Measurements from ENCODE around the gene ZCCHC14.

The ZCCHC14 gene

DNA sequence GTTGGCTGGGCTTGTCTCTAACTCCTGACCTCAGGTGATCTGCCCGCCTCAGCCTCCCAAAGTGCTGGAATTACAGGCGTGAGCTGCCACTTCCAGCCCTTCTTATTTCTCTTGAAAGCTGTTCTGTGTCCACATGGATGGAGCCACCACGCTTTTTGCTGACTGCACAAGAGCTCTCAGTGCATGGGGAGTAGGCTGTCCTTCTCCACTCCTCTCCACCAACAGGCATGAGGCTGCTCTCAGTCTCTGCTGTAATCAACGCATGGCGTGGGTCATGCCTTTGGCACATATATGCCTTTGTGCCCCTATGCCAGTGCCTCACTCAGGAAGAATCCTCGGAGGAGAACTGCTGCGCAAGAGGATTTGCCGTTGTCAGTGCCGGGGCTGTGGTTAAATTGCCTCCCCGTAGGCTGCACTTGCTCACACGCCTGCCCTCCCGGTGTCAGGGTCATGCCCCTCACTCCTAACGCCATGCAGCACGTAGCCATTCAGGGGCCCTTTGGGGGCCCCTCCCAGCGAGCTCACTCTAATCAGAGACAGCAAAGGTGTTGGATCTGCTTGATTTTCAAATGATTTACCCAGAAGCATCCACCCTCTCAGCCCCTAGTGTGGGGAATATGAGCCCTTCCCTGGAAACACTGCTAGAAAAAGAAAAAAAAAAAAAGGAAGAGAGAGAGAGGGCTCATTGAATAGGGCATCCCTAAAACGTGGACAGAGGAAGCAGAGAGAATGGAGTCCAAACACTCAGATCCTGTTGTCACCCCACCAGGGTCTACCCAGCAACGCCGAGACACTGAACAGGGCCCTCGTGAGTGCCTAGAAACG is 47.5 kb upstream of the ZCCHC14 start:
- H2BK12ac ChIP-seq (ENCODE audit: low read length), result no peak overlapping the region
- no peak overlapping the region for H3K14ac ChIP-seq (ENCODE audit: low read length)
- no peak overlapping the region for H3K4ac ChIP-seq (ENCODE audit: low read depth, low read length)
- no peak overlapping the region for H2BK120ac ChIP-seq (ENCODE audit: insufficient read depth, low read length, poor library complexity)
- no peak overlapping the region for H3K9ac ChIP-seq (ENCODE audit: low read length)
- H3K4me2 ChIP-seq (ENCODE audit: low read length), result no peak overlapping the region
- no peak overlapping the region for H4K8ac ChIP-seq (ENCODE audit: low read depth, low read length)
- peaks cover 9% of the 10 kb centered on the region for H3K9me3 ChIP-seq (ENCODE audit: insufficient read depth, low read depth, low read length)
- WGBS (ENCODE audit: extremely low coverage, insufficient coverage, insufficient read length), result no CpG with 5 or more reads among the region's 20 CpGs
- H3K79me2 ChIP-seq (ENCODE audit: control insufficient read depth, insufficient read depth, low read length, poor library complexity), result no peaks in the 10 kb centered on the region
- no peak overlapping the region for H3K27ac ChIP-seq (ENCODE audit: low read depth, low read length)
- H3K36me3 ChIP-seq (ENCODE audit: control insufficient read depth in 1 of 2, insufficient read depth in 2 of 2, low read length in 2 of 2), result no peaks in the 10 kb centered on the region
- no peak overlapping the region for H2BK5ac ChIP-seq (ENCODE audit: low read depth, low read length, poor library complexity)
- H4K91ac ChIP-seq (ENCODE audit: low read depth, low read length), result no peak overlapping the region
- no peak overlapping the region for H3K23ac ChIP-seq (ENCODE audit: low read length)
- H3K4me3 ChIP-seq (ENCODE audit: low read depth, low read length), result no peak overlapping the region
- H2AFZ ChIP-seq (ENCODE audit: insufficient read depth, low read length, poor library complexity), result no peak overlapping the region
- no peak overlapping the region for H2AK5ac ChIP-seq (ENCODE audit: low read length)
- no peak overlapping the region for H4K12ac ChIP-seq (ENCODE audit: low read depth, low read length)
- no peaks in the 10 kb centered on the region for H3K4me1 ChIP-seq (ENCODE audit: control insufficient read depth in 1 of 2, insufficient read depth in 2 of 2, low read length in 2 of 2)
- no peaks in the 10 kb centered on the region for H3K79me1 ChIP-seq (ENCODE audit: low read length)
- H3K27me3 ChIP-seq (ENCODE audit: insufficient read depth, low read length), result no peaks in the 10 kb centered on the region
- H3K18ac ChIP-seq (ENCODE audit: low read length), result no peak overlapping the region
- no peak for DNase-seq

- Histone ChIP-seq H3K23ac (ENCODE audit: low read length) (no peak overlapping the region), H4K8ac (ENCODE audit: low read depth, low read length) (no peak overlapping the region), H3K27ac (ENCODE audit: low read depth, low read length) (no peak overlapping the region), H2AK5ac (ENCODE audit: low read length) (no peak overlapping the region), H4K91ac (ENCODE audit: low read depth, low read length) (no peak overlapping the region), H3K4me1 (ENCODE audit: control insufficient read depth in 1 of 2, insufficient read depth in 2 of 2, low read length in 2 of 2) (no peaks in the 10 kb centered on the region), H2AFZ (ENCODE audit: insufficient read depth, low read length, poor library complexity) (no peak overlapping the region), H3K18ac (ENCODE audit: low read length) (no peak overlapping the region), H2BK12ac (ENCODE audit: low read length) (no peak overlapping the region), H3K9me3 (ENCODE audit: insufficient read depth, low read depth, low read length) (peaks cover 13% of the 10 kb centered on the region), H3K79me2 (ENCODE audit: control insufficient read depth, insufficient read depth, low read length, poor library complexity) (no peaks in the 10 kb centered on the region), H3K4me2 (ENCODE audit: low read length) (no peak overlapping the region), H3K79me1 (ENCODE audit: low read length) (no peaks in the 10 kb centered on the region), H3K27me3 (ENCODE audit: insufficient read depth, low read length) (no peaks in the 10 kb centered on the region), H3K4ac (ENCODE audit: low read depth, low read length) (no peak overlapping the region), H3K9ac (ENCODE audit: low read length) (no peak overlapping the region), H3K4me3 (ENCODE audit: low read depth, low read length) (no peak overlapping the region), H3K36me3 (ENCODE audit: control insufficient read depth in 1 of 2, insufficient read depth in 2 of 2, low read length in 2 of 2) (no peaks in the 10 kb centered on the region), H3K14ac (ENCODE audit: low read length) (no peak overlapping the region), H2BK120ac (ENCODE audit: insufficient read depth, low read length, poor library complexity) (no peak overlapping the region), H4K12ac (ENCODE audit: low read depth, low read length) (no peak overlapping the region), H2BK5ac (ENCODE audit: low read depth, low read length, poor library complexity) (no peak overlapping the region)
- DNase-seq, result no peak
- no CpG with 5 or more reads among the region's 11 CpGs for WGBS (ENCODE audit: extremely low coverage, insufficient coverage, insufficient read length)
Measured at GRCh38 chr16:87539113-87539512, 46.3 kb upstream of the ZCCHC14 start.

DNA sequence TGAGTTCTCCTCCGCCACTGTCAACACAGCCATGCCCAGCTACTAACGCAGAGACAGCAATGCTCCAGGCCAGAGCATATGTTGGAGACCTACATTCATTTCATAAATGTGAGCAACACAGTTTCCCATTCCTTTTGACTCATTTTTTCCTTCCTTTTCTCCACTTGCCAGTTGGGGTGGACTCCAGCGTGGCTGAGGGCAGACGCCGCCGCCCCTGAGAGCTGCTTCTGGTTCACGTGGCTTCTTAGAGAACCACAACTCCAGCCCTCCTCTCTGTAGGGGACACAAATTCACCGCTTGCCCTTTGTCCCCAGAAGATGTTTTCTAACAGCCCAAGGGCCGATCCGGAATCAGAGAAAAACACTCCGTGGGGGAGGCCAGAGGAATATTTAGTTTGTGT is 45.8 kb upstream of the ZCCHC14 start:
- WGBS (ENCODE audit: extremely low coverage, insufficient coverage, insufficient read length), result no CpG with 5 or more reads among the region's 11 CpGs
- no peak overlapping the region for H2AK5ac ChIP-seq (ENCODE audit: low read length)
- no peak overlapping the region for H3K18ac ChIP-seq (ENCODE audit: low read length)
- H3K79me2 ChIP-seq (ENCODE audit: control insufficient read depth, insufficient read depth, low read length, poor library complexity), result no peaks in the 10 kb centered on the region
- H2AFZ ChIP-seq (ENCODE audit: insufficient read depth, low read length, poor library complexity), result no peak overlapping the region
- no peak overlapping the region for H3K4me3 ChIP-seq (ENCODE audit: low read depth, low read length)
- H3K27me3 ChIP-seq (ENCODE audit: insufficient read depth, low read length), result no peaks in the 10 kb centered on the region
- H3K4ac ChIP-seq (ENCODE audit: low read depth, low read length), result no peak overlapping the region
- no peak overlapping the region for H2BK120ac ChIP-seq (ENCODE audit: insufficient read depth, low read length, poor library complexity)
- no peaks in the 10 kb centered on the region for H3K4me1 ChIP-seq (ENCODE audit: control insufficient read depth in 1 of 2, insufficient read depth in 2 of 2, low read length in 2 of 2)
- H2BK5ac ChIP-seq (ENCODE audit: low read depth, low read length, poor library complexity), result no peak overlapping the region
- no peak overlapping the region for H2BK12ac ChIP-seq (ENCODE audit: low read length)
- H3K79me1 ChIP-seq (ENCODE audit: low read length), result no peaks in the 10 kb centered on the region
- H4K8ac ChIP-seq (ENCODE audit: low read depth, low read length), result no peak overlapping the region
- no peak overlapping the region for H3K14ac ChIP-seq (ENCODE audit: low read length)
- no peak for DNase-seq
- H3K9ac ChIP-seq (ENCODE audit: low read length), result no peak overlapping the region
- peak overlapping the region; percentile 31 for H4K12ac ChIP-seq (ENCODE audit: low read depth, low read length)
- H4K91ac ChIP-seq (ENCODE audit: low read depth, low read length), result no peak overlapping the region
- H3K9me3 ChIP-seq (ENCODE audit: insufficient read depth, low read depth, low read length), result peaks cover 15% of the 10 kb centered on the region
- H3K27ac ChIP-seq (ENCODE audit: low read depth, low read length), result no peak overlapping the region
- H3K23ac ChIP-seq (ENCODE audit: low read length), result no peak overlapping the region
- H3K36me3 ChIP-seq (ENCODE audit: control insufficient read depth in 1 of 2, insufficient read depth in 2 of 2, low read length in 2 of 2), result no peaks in the 10 kb centered on the region
- H3K4me2 ChIP-seq (ENCODE audit: low read length), result no peak overlapping the region

DNA sequence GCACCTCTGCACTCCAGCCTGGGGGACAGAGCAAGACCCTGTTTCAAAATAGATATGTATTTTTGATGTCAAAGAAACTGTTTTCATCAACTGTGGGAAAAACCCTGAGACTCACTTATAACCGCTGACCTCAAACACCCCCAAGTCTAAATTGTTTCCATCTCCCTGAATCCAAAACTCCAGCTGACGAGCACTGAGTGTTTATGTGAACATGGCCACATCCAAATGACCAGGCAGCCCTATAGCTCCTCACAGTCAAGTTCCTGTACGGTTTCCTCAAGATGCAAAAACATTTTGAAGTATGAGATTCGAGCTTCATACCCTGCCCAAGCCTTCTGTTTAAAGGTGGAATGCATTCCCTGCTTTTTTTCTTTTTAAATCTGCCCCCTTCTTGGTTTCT is 45.3 kb upstream of the ZCCHC14 start:
- no peak overlapping the region for H4K8ac ChIP-seq (ENCODE audit: low read depth, low read length)
- H2AK5ac ChIP-seq (ENCODE audit: low read length), result no peak overlapping the region

More for the DNA sequence above, 45.3 kb upstream of the ZCCHC14 start:
- no peak overlapping the region for H3K27ac ChIP-seq (ENCODE audit: low read depth, low read length)
- no peak overlapping the region for H4K91ac ChIP-seq (ENCODE audit: low read depth, low read length)
- no peak overlapping the region for H2BK120ac ChIP-seq (ENCODE audit: insufficient read depth, low read length, poor library complexity)
- no peak overlapping the region for H3K9ac ChIP-seq (ENCODE audit: low read length)
- H4K12ac ChIP-seq (ENCODE audit: low read depth, low read length), result no peak overlapping the region
- H3K14ac ChIP-seq (ENCODE audit: low read length), result no peak overlapping the region
- no peaks in the 10 kb centered on the region for H3K27me3 ChIP-seq (ENCODE audit: insufficient read depth, low read length)
- no CpG with 5 or more reads among the region's 4 CpGs for WGBS (ENCODE audit: extremely low coverage, insufficient coverage, insufficient read length)
- H2AFZ ChIP-seq (ENCODE audit: insufficient read depth, low read length, poor library complexity), result no peak overlapping the region
- DNase-seq, result no peak
- no peaks in the 10 kb centered on the region for H3K4me1 ChIP-seq (ENCODE audit: control insufficient read depth in 1 of 2, insufficient read depth in 2 of 2, low read length in 2 of 2)
- H3K79me2 ChIP-seq (ENCODE audit: control insufficient read depth, insufficient read depth, low read length, poor library complexity), result no peaks in the 10 kb centered on the region
- peaks cover 17% of the 10 kb centered on the region for H3K9me3 ChIP-seq (ENCODE audit: insufficient read depth, low read depth, low read length)
- H3K4me2 ChIP-seq (ENCODE audit: low read length), result no peak overlapping the region
- H3K79me1 ChIP-seq (ENCODE audit: low read length), result no peaks in the 10 kb centered on the region
- no peak overlapping the region for H3K4ac ChIP-seq (ENCODE audit: low read depth, low read length)
- no peak overlapping the region for H2BK5ac ChIP-seq (ENCODE audit: low read depth, low read length, poor library complexity)
- no peak overlapping the region for H3K23ac ChIP-seq (ENCODE audit: low read length)
- no peaks in the 10 kb centered on the region for H3K36me3 ChIP-seq (ENCODE audit: control insufficient read depth in 1 of 2, insufficient read depth in 2 of 2, low read length in 2 of 2)
- H3K4me3 ChIP-seq (ENCODE audit: low read depth, low read length), result no peak overlapping the region
- H3K18ac ChIP-seq (ENCODE audit: low read length), result no peak overlapping the region
- no peak overlapping the region for H2BK12ac ChIP-seq (ENCODE audit: low read length)
